GM21825 (cell line): ENCODE measurements around the gene EXOC4.

ENCODE experiments used
- ATAC-seq: cut with Tn5 transposase; IDR thresholded peaks from one replicate; pipeline ENCODE4 v1.9.1; 2021; ENCODE audit warnings: mild to moderate bottlenecking, moderate library complexity; ENCODE audit not compliant: unreplicated experiment

Gene EXOC4

GRCh38 chr7:133481676-133482075, 228.8 kb downstream of the EXOC4 start:
- no peak for ATAC-seq

- ATAC-seq = no peak
These were observed 229.7 kb downstream of the EXOC4 start for GRCh38 chr7:133482599-133482998.

- no peak for ATAC-seq
These were observed 231.2 kb downstream of the EXOC4 start for GRCh38 chr7:133484086-133484485.

- ATAC-seq = no peak
These were observed 237.0 kb downstream of the EXOC4 start for GRCh38 chr7:133489906-133490305.

- no peak for ATAC-seq
These were observed 238.4 kb downstream of the EXOC4 start for GRCh38 chr7:133491201-133491691.

- ATAC-seq = no peak
These were observed 239.2 kb downstream of the EXOC4 start for GRCh38 chr7:133491846-133492652.

GRCh38 chr7:133497061-133497460, 244.2 kb downstream of the EXOC4 start:
- no peak for ATAC-seq

- ATAC-seq = no peak
These were observed 248.9 kb downstream of the EXOC4 start for GRCh38 chr7:133501771-133502170.

- ATAC-seq = no peak
These were observed 249.6 kb downstream of the EXOC4 start for GRCh38 chr7:133502498-133502897.

- ATAC-seq = no peak
These were observed 250.1 kb downstream of the EXOC4 start for GRCh38 chr7:133502972-133503371.

- ATAC-seq = no peak
These were observed 251.9 kb downstream of the EXOC4 start for GRCh38 chr7:133504825-133505224.

- no peak for ATAC-seq
These were observed 256.9 kb downstream of the EXOC4 start for GRCh38 chr7:133509822-133510221.

- no peak for ATAC-seq
These were observed 257.6 kb downstream of the EXOC4 start for GRCh38 chr7:133510326-133511055.

GRCh38 chr7:133511252-133511651, 258.4 kb downstream of the EXOC4 start:
- no peak for ATAC-seq

GRCh38 chr7:133511708-133512107, 258.8 kb downstream of the EXOC4 start:
- ATAC-seq = no peak

GRCh38 chr7:133512560-133512959, 259.7 kb downstream of the EXOC4 start:
- ATAC-seq = no peak

- no peak for ATAC-seq
These were observed 260.7 kb downstream of the EXOC4 start for GRCh38 chr7:133513608-133514007.

- no peak for ATAC-seq
These were observed 261.7 kb downstream of the EXOC4 start for GRCh38 chr7:133514551-133514950.

- ATAC-seq = no peak
These were observed 264.9 kb downstream of the EXOC4 start for GRCh38 chr7:133517766-133518165.

GRCh38 chr7:133518718-133519117, 265.8 kb downstream of the EXOC4 start:
- ATAC-seq = no peak

GRCh38 chr7:133520248-133520647, 267.4 kb downstream of the EXOC4 start:
- no peak for ATAC-seq

- ATAC-seq = no peak
These were observed 269.6 kb downstream of the EXOC4 start for GRCh38 chr7:133522501-133522900.
